ENCODE data around the gene UGGT2. TPM values are rescaled to one million over a fixed set of nuclear protein-coding genes. Genes with fewer than 3 reads are reported as not detected.

UGGT2 gene
- total RNA-seq, 1 experiment from 2014 or later, result 34.5 TPM

- H3K36me3 Mint-ChIP-seq (ENCODE audit: insufficient read depth in 1 of 3, low read depth in 3 of 3), result peaks cover 56 to 89% (median 79%) of the 10 kb centered on the region in 3 experiments
- H3K27ac Mint-ChIP-seq, result no peak overlapping the region
- H4K5ac ChIP-seq (ENCODE audit: insufficient read length, low read depth, low read length), result no peak overlapping the region
Measured at GRCh38 chr13:95956589-95957148, 96.5 kb downstream of the UGGT2 start.

More at GRCh38 chr13:95956589-95957148, 96.5 kb downstream of the UGGT2 start:
- Histone ChIP-seq H3T11ph (ENCODE audit: low read length) (no peak overlapping the region), H3K4me2 (ENCODE audit: insufficient read depth, insufficient read length, low read length) (no peak overlapping the region), H3K4me1 (ENCODE audit: insufficient read depth, low read length) (peaks cover 2% of the 10 kb centered on the region), H2BK20ac (ENCODE audit: low read depth, low read length, poor library complexity, severe bottlenecking) (no peak overlapping the region), H2BK15ac (ENCODE audit: low read depth, low read length) (no peak overlapping the region), H3K56ac (ENCODE audit: insufficient read length, low read depth, low read length) (no peak overlapping the region), H3K79me2 (ENCODE audit: insufficient read depth, low read length) (no peaks in the 10 kb centered on the region; the same call in 1 of the 2 replicates), H2BK120ac (ENCODE audit: low read depth, low read length, poor library complexity, severe bottlenecking) (no peak overlapping the region), H2BK12ac (ENCODE audit: insufficient read length, low read depth, low read length) (no peak overlapping the region), H3K18ac (ENCODE audit: insufficient read length, low read depth, low read length) (no peak overlapping the region), H3K23ac (ENCODE audit: insufficient read length, low read depth, low read length) (no peak overlapping the region), H2BK5ac (ENCODE audit: insufficient read length, low read length) (no peak overlapping the region), H3K27me3 (ENCODE audit: insufficient read depth, low read length) (no peaks in the 10 kb centered on the region), H4K20me1 (ENCODE audit: control insufficient read depth, insufficient read depth, insufficient read length) (no peaks in the 10 kb centered on the region), H3K4ac (ENCODE audit: low read depth, low read length) (no peak overlapping the region), H3K9me3 (ENCODE audit: control insufficient read depth, low read depth, low read length) (peaks cover 4% of the 10 kb centered on the region), H3K23me2 (ENCODE audit: insufficient read length, low read depth, low read length, poor library complexity, severe bottlenecking) (no peaks in the 10 kb centered on the region), H4K91ac (ENCODE audit: insufficient read length, low read depth, low read length) (no peak overlapping the region), H3K79me1 (ENCODE audit: insufficient read depth, low read depth, low read length, poor library complexity, severe bottlenecking) (no peaks in the 10 kb centered on the region), H4K8ac (replicated peaks; ENCODE audit: insufficient read length, low read depth, low read length) (no peak overlapping the region), H2AK5ac (ENCODE audit: insufficient read length, low read length) (no peak overlapping the region), H2AFZ (ENCODE audit: low read length) (no peak overlapping the region), H3K27ac (ENCODE audit: insufficient read length, low read depth, low read length) (no peak overlapping the region), H3K14ac (ENCODE audit: insufficient read depth, low read length) (no peak overlapping the region), H3K9ac (ENCODE audit: extremely low read depth, insufficient read length, low read length) (no peak overlapping the region)
- Mint-ChIP-seq H3K4me3 (no peak overlapping the region), H3K27me3 (ENCODE audit: low read depth) (no peaks in the 10 kb centered on the region), H3K9me3 (peaks cover 69 to 73% of the 10 kb centered on the region in 2 experiments), H3K4me1 (peaks cover 21 to 36% of the 10 kb centered on the region in 2 experiments)
- no peak for DNase-seq
- TF ChIP-seq CTCF (conservative IDR thresholded peaks at IDR 0.05), result no peak
